ENCODE data around the gene MDH2.
"Not testable (repeated sequence)": the region's sequence is repeated elsewhere in the genome, so short reads cannot be mapped to it uniquely, and the experiment has no call there.

Gene MDH2

DNA sequence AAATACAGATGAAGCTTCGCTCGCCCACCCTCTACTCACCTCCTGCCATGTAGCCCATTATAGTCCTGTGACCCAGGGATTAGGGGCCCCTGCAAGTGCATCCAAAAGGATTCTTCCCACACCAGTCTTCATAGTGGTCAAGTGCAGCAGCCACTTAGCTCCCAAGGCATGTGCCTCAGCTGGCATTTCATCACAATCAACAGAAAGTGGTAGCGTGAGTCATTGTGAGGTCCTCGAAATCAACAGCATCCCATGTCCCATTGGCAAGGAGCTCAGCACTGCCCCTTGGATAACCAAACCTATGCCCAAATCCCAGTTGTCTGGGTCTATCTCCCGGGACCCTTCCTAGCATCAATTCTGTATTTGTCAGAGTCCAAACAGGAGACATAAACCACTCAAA is 45.6 kb downstream of the MDH2 start:
- not testable (repeated sequence) for H3K27me3 ChIP-seq (ENCODE audit: control insufficient read depth, insufficient read depth, low read length); H3K4me1 ChIP-seq (ENCODE audit: control insufficient read depth, insufficient read depth, low read length); H3K36me3 ChIP-seq (ENCODE audit: control insufficient read depth, insufficient read depth, low read length); H3K27ac ChIP-seq (ENCODE audit: low read depth, low read length); H3K4me3 ChIP-seq (ENCODE audit: low read depth, low read length); H3K9me3 ChIP-seq (ENCODE audit: control insufficient read depth, insufficient read depth, low read depth, low read length); H3K9ac ChIP-seq (ENCODE audit: low read length)

DNA sequence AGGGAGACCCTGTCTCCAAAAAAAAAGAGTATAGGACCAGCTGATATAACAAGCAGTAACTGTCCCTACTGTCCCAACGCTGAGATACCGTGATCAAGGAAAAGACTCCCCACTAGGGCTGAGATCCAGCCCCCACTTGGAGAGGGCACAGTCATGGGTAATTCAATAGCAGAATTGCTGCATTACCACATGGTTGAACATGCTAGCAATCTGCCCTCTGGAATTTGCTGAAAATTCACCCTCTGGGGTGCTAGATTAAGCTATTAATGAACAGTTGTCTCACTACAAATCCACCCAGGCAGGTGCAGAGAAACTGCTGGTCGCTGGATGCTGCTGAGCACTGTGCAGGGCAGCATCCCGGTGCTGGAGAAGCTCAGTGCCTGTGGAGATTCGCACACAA is 46.4 kb downstream of the MDH2 start:
- not testable (repeated sequence) for H3K36me3 ChIP-seq (ENCODE audit: control insufficient read depth, insufficient read depth, low read length); H3K4me1 ChIP-seq (ENCODE audit: control insufficient read depth, insufficient read depth, low read length); H3K4me3 ChIP-seq (ENCODE audit: low read depth, low read length); H3K27me3 ChIP-seq (ENCODE audit: control insufficient read depth, insufficient read depth, low read length); H3K9me3 ChIP-seq (ENCODE audit: control insufficient read depth, insufficient read depth, low read depth, low read length); H3K27ac ChIP-seq (ENCODE audit: low read depth, low read length); H3K9ac ChIP-seq (ENCODE audit: low read length)

DNA sequence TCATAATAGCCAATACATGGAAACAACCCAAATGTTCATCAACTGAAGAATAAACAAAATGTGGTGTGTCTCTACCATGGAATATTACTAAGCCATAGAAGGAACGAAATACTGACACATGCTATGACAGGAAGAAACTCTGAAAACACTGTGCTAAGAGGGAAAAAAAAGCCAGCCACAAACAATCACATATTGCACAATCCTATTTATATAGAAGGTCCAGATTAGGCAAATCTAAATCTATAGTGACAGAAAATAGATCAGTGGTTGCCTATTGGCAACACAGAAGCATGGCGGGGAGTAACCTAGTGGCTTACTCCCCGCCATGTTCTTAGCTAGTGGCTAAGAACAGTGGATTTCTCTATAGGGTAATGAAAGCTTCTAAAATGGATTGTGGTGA is 48.0 kb downstream of the MDH2 start:
- no peak overlapping the region for H3K27ac ChIP-seq (ENCODE audit: low read depth, low read length)

DNA sequence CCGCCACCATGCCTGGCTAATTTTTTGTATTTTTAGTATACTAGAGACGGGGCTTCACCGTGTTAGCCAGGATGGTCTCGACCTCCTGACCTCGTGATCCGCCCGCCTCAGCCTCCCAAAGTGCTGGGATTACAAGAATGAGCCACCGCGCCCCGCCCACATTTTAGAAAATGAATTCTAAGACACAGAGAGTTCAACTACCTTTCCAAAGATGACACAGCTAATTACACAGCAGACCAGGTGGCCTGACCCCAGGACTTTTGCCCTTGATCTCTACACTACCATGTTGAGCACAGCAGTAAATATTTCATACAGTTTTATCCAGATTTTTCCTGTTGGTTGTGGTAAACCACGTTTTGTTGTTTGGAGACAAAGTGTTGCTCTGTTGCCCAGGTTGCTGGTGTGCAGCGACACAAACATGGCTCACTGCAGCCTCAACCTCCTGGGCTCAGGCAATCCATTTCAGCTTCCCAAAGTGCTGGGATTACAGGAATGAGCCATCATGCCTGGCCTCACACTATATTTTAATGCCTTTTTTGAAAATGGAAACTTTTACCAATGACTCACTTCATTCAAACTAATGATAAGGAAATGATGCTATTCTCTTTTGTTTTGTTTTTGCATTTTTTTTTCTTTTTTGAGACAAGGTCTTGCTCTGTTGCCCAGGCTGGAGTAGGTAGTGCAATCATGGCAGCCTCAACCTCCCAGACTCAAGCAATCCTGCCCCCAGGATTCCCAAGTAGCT is 54.0 kb downstream of the MDH2 start:
- not testable (repeated sequence) for H3K9ac ChIP-seq (ENCODE audit: low read length); H3K27me3 ChIP-seq (ENCODE audit: control insufficient read depth, insufficient read depth, low read length); H3K36me3 ChIP-seq (ENCODE audit: control insufficient read depth, insufficient read depth, low read length); H3K4me3 ChIP-seq (ENCODE audit: low read depth, low read length); H3K27ac ChIP-seq (ENCODE audit: low read depth, low read length); H3K9me3 ChIP-seq (ENCODE audit: control insufficient read depth, insufficient read depth, low read depth, low read length); H3K4me1 ChIP-seq (ENCODE audit: control insufficient read depth, insufficient read depth, low read length)

More for the DNA sequence above, 48.0 kb downstream of the MDH2 start:
- no peaks in the 10 kb centered on the region for H3K9me3 ChIP-seq (ENCODE audit: control insufficient read depth, insufficient read depth, low read depth, low read length)
- no peaks in the 10 kb centered on the region for H3K36me3 ChIP-seq (ENCODE audit: control insufficient read depth, insufficient read depth, low read length)
- H3K4me1 ChIP-seq (ENCODE audit: control insufficient read depth, insufficient read depth, low read length) = no peaks in the 10 kb centered on the region
- H3K4me3 ChIP-seq (ENCODE audit: low read depth, low read length) = no peak overlapping the region
- H3K9ac ChIP-seq (ENCODE audit: low read length) = no peak overlapping the region
- no peaks in the 10 kb centered on the region for H3K27me3 ChIP-seq (ENCODE audit: control insufficient read depth, insufficient read depth, low read length)

DNA sequence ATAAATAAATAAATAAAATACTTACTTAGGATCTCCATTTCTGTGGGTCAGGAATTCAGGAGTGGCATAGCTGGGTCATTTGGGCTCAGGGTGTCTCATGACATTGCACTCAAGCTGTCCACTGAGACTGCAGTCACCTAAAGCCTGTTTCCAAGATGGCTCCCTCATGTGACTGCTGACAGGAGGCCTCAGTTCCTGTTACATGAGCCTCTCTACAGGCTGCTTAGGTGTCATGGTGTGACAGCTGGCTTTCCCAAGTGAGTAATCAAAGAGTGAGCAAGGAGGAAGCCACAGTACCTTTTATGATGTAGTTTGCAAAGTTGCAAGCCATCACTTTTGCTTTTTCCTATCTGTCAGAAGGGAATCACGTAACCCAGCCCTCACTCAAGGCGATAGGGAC is 55.9 kb downstream of the MDH2 start:
- H3K4me3 ChIP-seq (ENCODE audit: low read depth, low read length); H3K27ac ChIP-seq (ENCODE audit: low read depth, low read length); H3K36me3 ChIP-seq (ENCODE audit: control insufficient read depth, insufficient read depth, low read length); H3K9ac ChIP-seq (ENCODE audit: low read length); H3K4me1 ChIP-seq (ENCODE audit: control insufficient read depth, insufficient read depth, low read length); H3K9me3 ChIP-seq (ENCODE audit: control insufficient read depth, insufficient read depth, low read depth, low read length); H3K27me3 ChIP-seq (ENCODE audit: control insufficient read depth, insufficient read depth, low read length): not testable (repeated sequence)

DNA sequence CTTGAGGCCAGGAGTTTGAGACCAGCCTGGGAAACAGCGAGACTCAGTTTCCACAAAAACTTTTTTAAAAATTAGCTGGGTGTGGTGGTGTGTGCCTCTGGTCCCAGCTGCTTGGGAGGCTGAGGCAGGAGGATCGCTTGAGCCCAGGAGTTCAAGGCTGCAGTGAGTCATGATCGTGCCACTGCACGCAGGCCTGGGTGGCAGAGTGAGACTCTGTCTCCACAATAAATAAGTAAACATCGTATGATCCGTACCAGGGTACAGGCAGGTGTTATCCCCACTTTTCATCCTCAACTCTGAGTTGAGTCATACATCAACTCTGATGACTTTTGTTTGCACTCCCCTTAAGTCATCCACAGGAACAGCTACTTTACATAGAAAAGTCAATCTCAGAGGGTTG is 58.2 kb downstream of the MDH2 start:
- not testable (repeated sequence) for H3K36me3 ChIP-seq (ENCODE audit: control insufficient read depth, insufficient read depth, low read length); H3K9me3 ChIP-seq (ENCODE audit: control insufficient read depth, insufficient read depth, low read depth, low read length); H3K4me1 ChIP-seq (ENCODE audit: control insufficient read depth, insufficient read depth, low read length); H3K4me3 ChIP-seq (ENCODE audit: low read depth, low read length); H3K27me3 ChIP-seq (ENCODE audit: control insufficient read depth, insufficient read depth, low read length); H3K9ac ChIP-seq (ENCODE audit: low read length); H3K27ac ChIP-seq (ENCODE audit: low read depth, low read length)

DNA sequence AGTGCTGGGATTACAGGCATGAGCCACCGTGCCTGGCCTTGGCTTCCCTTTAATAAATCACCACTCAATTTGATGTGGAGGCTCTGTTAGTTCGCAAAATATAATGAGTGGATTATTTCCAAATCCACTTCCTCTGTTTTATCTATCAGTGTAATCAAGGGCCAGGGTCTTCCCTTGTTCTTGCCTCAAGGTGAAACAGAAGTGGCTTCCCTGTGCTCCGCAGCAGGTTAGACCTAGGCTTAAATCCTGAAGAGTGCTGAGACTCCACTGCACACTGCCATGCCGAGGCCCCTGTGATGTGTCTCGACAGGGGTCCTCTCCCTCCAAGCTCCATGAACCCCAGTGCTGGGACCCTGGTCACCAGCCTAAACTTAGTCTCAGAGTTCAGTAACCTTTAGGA is 59.0 kb downstream of the MDH2 start:
- no peak overlapping the region for H3K27ac ChIP-seq (ENCODE audit: low read depth, low read length)
- no peaks in the 10 kb centered on the region for H3K36me3 ChIP-seq (ENCODE audit: control insufficient read depth, insufficient read depth, low read length)
- H3K27me3 ChIP-seq (ENCODE audit: control insufficient read depth, insufficient read depth, low read length) = no peaks in the 10 kb centered on the region
- H3K4me1 ChIP-seq (ENCODE audit: control insufficient read depth, insufficient read depth, low read length) = no peaks in the 10 kb centered on the region
- H3K9ac ChIP-seq (ENCODE audit: low read length) = no peak overlapping the region
- H3K9me3 ChIP-seq (ENCODE audit: control insufficient read depth, insufficient read depth, low read depth, low read length) = no peaks in the 10 kb centered on the region
- no peak overlapping the region for H3K4me3 ChIP-seq (ENCODE audit: low read depth, low read length)

DNA sequence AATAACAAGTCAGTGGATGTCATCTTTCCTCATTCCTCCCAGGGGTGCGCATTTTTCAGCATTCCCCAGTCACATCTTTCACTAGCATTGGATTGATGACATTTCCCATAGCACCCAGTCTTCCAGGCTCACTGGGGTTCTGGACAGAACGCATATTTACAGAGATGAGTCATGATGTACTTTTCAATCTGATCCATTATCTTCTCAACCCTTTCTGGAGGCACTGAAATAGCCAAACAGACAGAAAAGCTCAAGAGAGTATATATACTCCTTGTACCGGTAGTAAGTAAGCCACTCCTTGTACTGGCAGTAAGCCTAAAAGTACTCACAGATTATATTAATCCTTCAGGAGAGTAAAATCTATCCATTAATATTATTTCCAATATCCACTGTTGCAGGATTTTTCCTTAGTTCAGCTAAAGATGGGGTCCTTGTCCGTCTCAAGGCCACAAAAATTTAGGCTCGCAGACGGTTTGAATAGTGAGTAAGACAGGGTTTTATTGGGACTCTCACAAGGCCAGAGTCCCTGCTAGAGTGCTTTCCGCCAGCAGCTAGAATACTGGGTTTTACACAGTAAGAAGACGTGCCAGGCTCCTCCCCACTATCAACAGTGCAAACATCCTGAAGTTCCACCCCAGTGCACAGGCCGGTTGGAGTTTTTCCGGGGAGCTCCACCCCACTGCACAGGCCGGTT is 60.8 kb downstream of the MDH2 start:
- Histone ChIP-seq H3K9me3 (ENCODE audit: control insufficient read depth, insufficient read depth, low read depth, low read length) (no peaks in the 10 kb centered on the region), H3K27me3 (ENCODE audit: control insufficient read depth, insufficient read depth, low read length) (no peaks in the 10 kb centered on the region), H3K4me1 (ENCODE audit: control insufficient read depth, insufficient read depth, low read length) (no peaks in the 10 kb centered on the region), H3K4me3 (ENCODE audit: low read depth, low read length) (no peak overlapping the region), H3K9ac (ENCODE audit: low read length) (no peak overlapping the region), H3K36me3 (ENCODE audit: control insufficient read depth, insufficient read depth, low read length) (no peaks in the 10 kb centered on the region), H3K27ac (ENCODE audit: low read depth, low read length) (no peak overlapping the region)

DNA sequence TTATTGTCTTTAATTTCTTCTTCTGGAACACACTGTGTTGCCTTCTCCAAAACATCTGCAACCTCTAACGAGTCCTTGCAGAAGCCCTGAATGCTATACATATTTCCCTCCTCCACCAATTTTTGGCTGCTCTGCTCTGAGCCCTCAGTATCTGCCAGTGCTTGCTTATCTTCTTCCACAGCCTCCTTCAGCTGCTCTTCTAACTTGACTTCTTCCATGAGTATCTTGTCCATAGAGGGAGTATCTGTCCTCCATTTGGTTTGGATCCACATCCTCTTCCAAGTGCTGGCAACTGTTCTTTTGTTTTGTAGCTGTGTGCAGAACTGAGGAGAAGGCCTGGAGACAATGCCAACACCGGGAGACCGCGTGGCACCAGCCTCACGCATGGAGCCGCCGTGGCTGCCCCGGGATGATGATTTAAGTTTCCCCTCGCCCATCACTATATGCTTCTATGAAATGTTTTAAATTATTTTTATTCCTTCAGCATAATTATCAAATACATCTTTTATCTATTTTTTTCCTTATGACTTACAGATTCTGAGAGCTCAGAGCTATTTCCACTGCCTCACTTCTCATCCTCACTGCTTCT is 65.2 kb downstream of the MDH2 start:
- H3K4me3 ChIP-seq (ENCODE audit: low read depth, low read length); H3K27me3 ChIP-seq (ENCODE audit: control insufficient read depth, insufficient read depth, low read length); H3K9ac ChIP-seq (ENCODE audit: low read length); H3K4me1 ChIP-seq (ENCODE audit: control insufficient read depth, insufficient read depth, low read length); H3K36me3 ChIP-seq (ENCODE audit: control insufficient read depth, insufficient read depth, low read length); H3K9me3 ChIP-seq (ENCODE audit: control insufficient read depth, insufficient read depth, low read depth, low read length); H3K27ac ChIP-seq (ENCODE audit: low read depth, low read length): not testable (repeated sequence)

DNA sequence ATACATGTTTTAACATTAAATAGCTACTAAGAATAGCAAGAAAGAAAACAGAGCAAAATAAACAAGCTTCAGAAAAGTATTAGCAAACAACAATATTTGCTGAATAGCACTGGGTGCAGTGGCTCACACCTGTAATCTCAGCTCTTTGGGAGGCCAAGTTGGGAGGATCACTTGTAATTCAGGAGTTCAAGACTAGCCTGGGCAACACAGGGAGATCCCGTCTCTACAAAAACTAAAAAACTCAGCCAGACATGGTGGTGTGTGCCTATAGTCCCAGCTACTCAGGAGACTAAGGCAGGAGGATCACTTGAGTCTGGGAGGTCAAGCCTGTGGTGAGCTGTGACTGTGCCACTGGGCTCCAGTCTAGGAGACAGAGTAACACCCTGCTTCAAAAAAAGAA is 66.8 kb downstream of the MDH2 start:
- not testable (repeated sequence) for H3K36me3 ChIP-seq (ENCODE audit: control insufficient read depth, insufficient read depth, low read length); H3K4me3 ChIP-seq (ENCODE audit: low read depth, low read length); H3K9ac ChIP-seq (ENCODE audit: low read length); H3K27ac ChIP-seq (ENCODE audit: low read depth, low read length); H3K9me3 ChIP-seq (ENCODE audit: control insufficient read depth, insufficient read depth, low read depth, low read length); H3K4me1 ChIP-seq (ENCODE audit: control insufficient read depth, insufficient read depth, low read length); H3K27me3 ChIP-seq (ENCODE audit: control insufficient read depth, insufficient read depth, low read length)

Data from HUES6 (cell line).